IMR-90 (cell line): ENCODE data around the gene CDC42EP1. TPM values are rescaled to one million over a fixed set of nuclear protein-coding genes. Genes with fewer than 3 reads are reported as not detected.

Experiments
- ATAC-seq: fragments of 200-7000 bp; cut with Tn5 transposase; 2 replicates; pipeline ENCODE4 v1.9.1; 2020; ENCODE audit warnings: low read depth, mild to moderate bottlenecking, moderate library complexity
- BruUV-seq: library from RNA; stranded (reverse); fragments of 400-500 nt; replicated peaks from 2 replicates; lab custom pipeline; 2021; lab: Mats Ljungman, UMichigan
- CTCF ChIA-PET: fragments of 300-600 bp; formaldehyde crosslinking; extraction: SDS; loops from one replicate; lab custom pipeline; 2021; ENCODE audit warnings: antibody characterized with exemption; lab: Yijun Ruan, JAX
- POLR2A ChIA-PET: fragments of 300-600 bp; sonication (Branson Sonifier 250); formaldehyde crosslinking; loops from one replicate; lab custom pipeline; 2022; ENCODE audit warnings: antibody characterized with exemption; ENCODE audit not compliant: unreplicated experiment; lab: Charles Lee
- DNase-seq: peaks from one replicate; pipeline ENCODE4 v3.0.0; 2013
- H2AFZ ChIP-seq: replicated peaks from 2 replicates; pipeline ENCODE3; 2013; ENCODE audit warnings: low read length, mild to moderate bottlenecking; ENCODE audit not compliant: poor library complexity
- H2AK5ac ChIP-seq: 2 replicates; pipeline ENCODE4 v1.6.1; 2013; ENCODE audit warnings: low read depth, low read length, inconsistent platforms
- H2AK9ac ChIP-seq: replicated peaks from 2 replicates; pipeline ENCODE3; 2013; ENCODE audit warnings: mild to moderate bottlenecking, low read depth, low read length, moderate library complexity; ENCODE audit not compliant: poor library complexity
- H2BK120ac ChIP-seq: 2 replicates; pipeline ENCODE4 v1.6.1; 2013; ENCODE audit warnings: low read depth, low read length, inconsistent platforms
- H2BK15ac ChIP-seq: 3 replicates; pipeline ENCODE4 v1.6.1; 2013; ENCODE audit warnings: low read depth, low read length, inconsistent platforms
- H2BK20ac ChIP-seq: 2 replicates; pipeline ENCODE4 v1.6.1; 2013; ENCODE audit warnings: low read depth, mild to moderate bottlenecking, inconsistent platforms, low read length, moderate library complexity
- H2BK5ac ChIP-seq: 2 replicates; pipeline ENCODE4 v1.6.1; 2013; ENCODE audit warnings: mild to moderate bottlenecking, low read depth, low read length, inconsistent platforms; ENCODE audit not compliant: poor library complexity, severe bottlenecking
- H3K14ac ChIP-seq: replicated peaks from 2 replicates; pipeline ENCODE4 v1.6.1; 2013; ENCODE audit warnings: low read depth, low read length, inconsistent platforms
- H3K18ac ChIP-seq: 2 replicates; pipeline ENCODE4 v1.6.1; 2013; ENCODE audit warnings: low read depth, low read length, control low read depth
- H3K23ac ChIP-seq: 2 replicates; pipeline ENCODE4 v1.6.1; 2013; ENCODE audit warnings: low read depth, low read length, inconsistent platforms
- H3K27ac ChIP-seq: 2 replicates; pipeline ENCODE4 v1.5.1; 2013; ENCODE audit warnings: mild to moderate bottlenecking, control low read depth, low read length; ENCODE audit not compliant: insufficient read depth
- H3K27me3 ChIP-seq: 2 replicates; pipeline ENCODE4 v1.6.1; 2013; ENCODE audit warnings: low read length; ENCODE audit not compliant: control insufficient read depth, insufficient read depth
- H3K36me3 ChIP-seq: 2 replicates; pipeline ENCODE4 v1.6.1; 2013; ENCODE audit warnings: low read length, mixed read lengths; ENCODE audit not compliant: control insufficient read depth, insufficient read depth
- H3K4ac ChIP-seq: 2 replicates; pipeline ENCODE4 v1.6.1; 2013; ENCODE audit warnings: low read depth, low read length, inconsistent platforms
- H3K4me1 ChIP-seq: 2 replicates; pipeline ENCODE4 v1.6.1; 2013; ENCODE audit warnings: low read length, mixed read lengths; ENCODE audit not compliant: control insufficient read depth, insufficient read depth
- H3K4me2 ChIP-seq: 2 replicates; pipeline ENCODE4 v1.6.1; 2013; ENCODE audit warnings: low read depth, mild to moderate bottlenecking, control low read depth, low read length, moderate library complexity
- H3K4me3 ChIP-seq: 2 replicates; pipeline ENCODE4 v1.5.1; 2013; ENCODE audit warnings: low read depth, mild to moderate bottlenecking, control low read depth, low read length, moderate library complexity; ENCODE audit not compliant: insufficient read depth
- H3K56ac ChIP-seq: 2 replicates; pipeline ENCODE4 v1.6.1; 2013; ENCODE audit warnings: low read length, inconsistent platforms; ENCODE audit not compliant: insufficient read depth; ENCODE audit errors: extremely low read depth
- H3K79me1 ChIP-seq, 2 experiments: 2 replicates each; pipeline ENCODE4 v1.6.1; 2013; ENCODE audit warnings: low read length in 2 of 2, inconsistent platforms in 1 of 2, low read depth in 1 of 2
- H3K9ac ChIP-seq: 2 replicates; pipeline ENCODE4 v1.6.1; 2013; ENCODE audit warnings: low read depth, low read length, control low read depth
- H3K9me1 ChIP-seq: 2 replicates; pipeline ENCODE4 v1.6.1; 2013; ENCODE audit warnings: low read length, inconsistent platforms; ENCODE audit not compliant: insufficient read depth
- H3K9me3 ChIP-seq: 2 replicates; pipeline ENCODE4 v1.6.1; 2013; ENCODE audit warnings: low read length; ENCODE audit not compliant: control insufficient read depth, insufficient read depth
- H4K20me1 ChIP-seq: 2 replicates; pipeline ENCODE4 v1.6.1; 2013; ENCODE audit warnings: low read length, inconsistent platforms; ENCODE audit not compliant: insufficient read depth
- H4K5ac ChIP-seq: 2 replicates; pipeline ENCODE4 v1.6.1; 2013; ENCODE audit warnings: mild to moderate bottlenecking, low read depth, low read length, control low read depth
- H4K8ac ChIP-seq, 2 experiments: 2 replicates each; pipeline ENCODE4 v1.6.1; 2013; ENCODE audit warnings: low read depth in 2 of 2, low read length in 2 of 2, control low read depth in 1 of 2, inconsistent platforms in 1 of 2
- H4K91ac ChIP-seq: 2 replicates; pipeline ENCODE4 v1.6.1; 2013; ENCODE audit warnings: low read depth, low read length, inconsistent platforms; ENCODE audit not compliant: insufficient read depth
- WGBS, 2 experiments: methylation state at CpG; one replicate each; pipeline versions ENCODE4 v1.1.5 to v1.1.7; 2013; ENCODE audit warnings: missing lambda C conversion rate in 2 of 2; ENCODE audit not compliant: insufficient read length in 1 of 2; ENCODE audit errors: extremely low coverage in 2 of 2; 5-methylcytosine and 5-hydroxymethylcytosine counted together
- dilution Hi-C: fragments of 300-500 bp; cut with HindIII; formaldehyde crosslinking; loops from one replicate; pipeline ENCODE4 v1.14.3; 2018; ENCODE audit warnings: low sequenced_read_pairs; ENCODE audit not compliant: unreplicated experiment
- in situ Hi-C: fragments of 300-500 bp; cut with MboI; formaldehyde crosslinking; loops from 3 replicates; pipeline ENCODE4 v1.14.3; 2019; ENCODE audit warnings: low sequenced_read_pairs, inconsistent platforms, mixed read lengths
- intact Hi-C: fragments of 100-400 bp; cut with micrococcal nuclease; formaldehyde crosslinking; loops from 2 replicates; pipeline ENCODE4 v1.10.0; 2022
- polyA plus RNA-seq, 3 experiments: library from polyadenylated mRNA; depleted of rRNA; stranded (reverse); fragments of >200 nt; gene quantifications; 2 replicates each; pipeline ENCODE4 v1.2.3, GENCODE V29; 2012; ENCODE audit warnings: low replicate concordance in 1 of 3
- total RNA-seq: library from RNA; depleted of rRNA; stranded (reverse); fragments of >200 nt; gene quantifications from 2 replicates; pipeline ENCODE4 v1.2.3, GENCODE V29; 2012
- TF ChIP-seq, protein P1 (sequence below): conservative IDR thresholded peaks from 2 replicates; pipeline ENCODE4 v1.5.1; 2012; ENCODE audit warnings: mild to moderate bottlenecking, low read depth, low read length, improper control_type of control experiment

CDC42EP1 gene
- total and polyA plus RNA-seq, 2 of the 4 experiments (the other 2 are of a cell fraction) = 4.7 to 47.3 TPM

DNA sequence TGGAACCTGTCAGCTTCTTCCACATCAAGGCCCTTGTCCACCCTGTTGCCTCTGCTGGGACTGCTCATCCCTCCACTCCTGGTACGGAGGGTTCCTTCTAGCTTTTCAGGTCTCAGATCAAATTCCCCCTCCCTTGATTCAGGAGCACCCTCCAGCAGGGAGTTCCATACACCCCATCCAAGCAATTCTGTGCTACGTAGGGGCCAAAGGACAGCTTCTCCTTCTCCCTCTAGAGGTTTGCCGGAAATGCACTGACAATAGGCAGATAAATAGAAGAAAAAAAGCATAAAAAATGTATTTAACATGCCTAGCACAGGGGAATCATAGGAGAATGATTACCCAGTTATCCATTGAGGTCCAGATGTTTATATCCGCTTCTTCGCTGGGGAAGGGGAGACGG is 37.8 kb upstream of the CDC42EP1 start:
- H3K79me1 ChIP-seq = peaks cover 6 to 23% of the 10 kb centered on the region in 2 experiments; a peak in 3 of 4 replicates
- H3K4ac ChIP-seq = peak overlapping the region; percentile 21; the same call in 1 of the 2 replicates
- in situ Hi-C loops = no loop called here
- TF ChIP-seq, protein P1, sequence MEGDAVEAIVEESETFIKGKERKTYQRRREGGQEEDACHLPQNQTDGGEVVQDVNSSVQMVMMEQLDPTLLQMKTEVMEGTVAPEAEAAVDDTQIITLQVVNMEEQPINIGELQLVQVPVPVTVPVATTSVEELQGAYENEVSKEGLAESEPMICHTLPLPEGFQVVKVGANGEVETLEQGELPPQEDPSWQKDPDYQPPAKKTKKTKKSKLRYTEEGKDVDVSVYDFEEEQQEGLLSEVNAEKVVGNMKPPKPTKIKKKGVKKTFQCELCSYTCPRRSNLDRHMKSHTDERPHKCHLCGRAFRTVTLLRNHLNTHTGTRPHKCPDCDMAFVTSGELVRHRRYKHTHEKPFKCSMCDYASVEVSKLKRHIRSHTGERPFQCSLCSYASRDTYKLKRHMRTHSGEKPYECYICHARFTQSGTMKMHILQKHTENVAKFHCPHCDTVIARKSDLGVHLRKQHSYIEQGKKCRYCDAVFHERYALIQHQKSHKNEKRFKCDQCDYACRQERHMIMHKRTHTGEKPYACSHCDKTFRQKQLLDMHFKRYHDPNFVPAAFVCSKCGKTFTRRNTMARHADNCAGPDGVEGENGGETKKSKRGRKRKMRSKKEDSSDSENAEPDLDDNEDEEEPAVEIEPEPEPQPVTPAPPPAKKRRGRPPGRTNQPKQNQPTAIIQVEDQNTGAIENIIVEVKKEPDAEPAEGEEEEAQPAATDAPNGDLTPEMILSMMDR = no peak
- no peak overlapping the region for H3K18ac ChIP-seq
- no peaks in the 10 kb centered on the region for H4K20me1 ChIP-seq
- H3K9me3 ChIP-seq = no peaks in the 10 kb centered on the region
- no peak overlapping the region for H3K4me2 ChIP-seq
- no peak overlapping the region for H2AFZ ChIP-seq
- H4K5ac ChIP-seq = no peak overlapping the region
- no peak for DNase-seq
- no peak overlapping the region for H3K4me3 ChIP-seq
- H3K9me1 ChIP-seq = peaks cover 19% of the 10 kb centered on the region
- no peak overlapping the region for H3K23ac ChIP-seq
- no peak overlapping the region for H4K8ac ChIP-seq
- H2AK9ac ChIP-seq = no peak overlapping the region
- ATAC-seq = no peak
- H3K4me1 ChIP-seq = peaks cover 22% of the 10 kb centered on the region
- intact Hi-C loops = no loop called here
- no peak overlapping the region for H3K56ac ChIP-seq
- no CpG with 5 or more reads among the region's 6 CpGs for WGBS, 2 experiments
- no peak overlapping the region for H2AK5ac ChIP-seq
- dilution Hi-C loops = no loop called here
- no peak overlapping the region for H2BK5ac ChIP-seq
- H2BK15ac ChIP-seq = 0 out of 3 replicates have a peak overlapping the region, but pooled peaks have one; percentile 38
- ChIA-PET CTCF (no interaction called here), POLR2A (no interaction called here)
- H3K27ac ChIP-seq = no peak overlapping the region
- no peaks in the 10 kb centered on the region for H3K27me3 ChIP-seq
- no peaks in the 10 kb centered on the region for H3K36me3 ChIP-seq
- H4K91ac ChIP-seq = no peak overlapping the region
- H3K9ac ChIP-seq = no peak overlapping the region
- BruUV-seq = no TSS peak
- no peak overlapping the region for H3K14ac ChIP-seq
- H2BK20ac ChIP-seq = 0 out of 2 replicates have a peak overlapping the region, but pooled peaks have one; percentile 33
- no peak overlapping the region for H2BK120ac ChIP-seq
